AG08396 (cell line): ENCODE results near the gene TXNRD2.
A peak's percentile ranks its signal among the peaks of the same experiment; 100 is the strongest.

Experiments used
- DNase-seq: peaks from one replicate; pipeline ENCODE4 v3.0.0; 2012; ENCODE audit warnings: low spot score, mixed read lengths

The TXNRD2 gene

GRCh38 chr22:19941365-19942082, at the start of gene TXNRD2, which contains the start of gene COMT:
TXNRD2 (minus strand) TSS chr22:19941818; CDS start chr22:19941803, 15 bp downstream.
COMT (plus strand) TSS chr22:19941772; CDS start chr22:19962527, 20,755 bp downstream.
- DNase-seq = peak; percentile 92

- no peak for DNase-seq
These were observed 49.7 kb upstream of the TXNRD2 start for GRCh38 chr22:19991395-19991644.

- DNase-seq = no peak
These were observed 49.2 kb upstream of the TXNRD2 start for GRCh38 chr22:19990609-19991394.

- no peak for DNase-seq
These were observed 48.6 kb upstream of the TXNRD2 start for GRCh38 chr22:19990188-19990587.

GRCh38 chr22:19989725-19990067, 48.1 kb upstream of the TXNRD2 start:
- DNase-seq = no peak

- no peak for DNase-seq
These were observed 47.5 kb upstream of the TXNRD2 start for GRCh38 chr22:19988965-19989724.

- no peak for DNase-seq
These were observed 46.8 kb upstream of the TXNRD2 start for GRCh38 chr22:19988331-19988808.

GRCh38 chr22:19987394-19988306, 46.0 kb upstream of the TXNRD2 start:
- DNase-seq = no peak

- DNase-seq = peak; percentile 98
These were observed 45.1 kb upstream of the TXNRD2 start for GRCh38 chr22:19986410-19987341.

- DNase-seq = no peak
These were observed 44.4 kb upstream of the TXNRD2 start for GRCh38 chr22:19986011-19986409.

- DNase-seq = no peak
These were observed 43.5 kb upstream of the TXNRD2 start for GRCh38 chr22:19984851-19985811.

- peak; percentile 89 for DNase-seq
These were observed 42.7 kb upstream of the TXNRD2 start for GRCh38 chr22:19984201-19984753.

GRCh38 chr22:19983741-19984140, 42.1 kb upstream of the TXNRD2 start:
- no peak for DNase-seq

- no peak for DNase-seq
These were observed 41.5 kb upstream of the TXNRD2 start for GRCh38 chr22:19982991-19983578.

GRCh38 chr22:19981961-19982920, 40.6 kb upstream of the TXNRD2 start:
- DNase-seq = no peak

GRCh38 chr22:19981171-19981960, 39.7 kb upstream of the TXNRD2 start:
- DNase-seq = no peak

- DNase-seq = no peak
These were observed 39.1 kb upstream of the TXNRD2 start for GRCh38 chr22:19980766-19981165.
